Astrocyte of the cerebellum (primary cell): ENCODE measurements around the gene MROH2A.

Experiments used
- DNase-seq: peaks from one replicate; pipeline ENCODE4 v3.0.0-alpha.2; 2011; ENCODE audit warnings: low read depth
- H3K4me3 ChIP-seq: 2 replicates; pipeline ENCODE4 v1.5.1; 2011; ENCODE audit warnings: mild to moderate bottlenecking, low read depth, low read length, moderate library complexity
- CTCF ChIP-seq: IDR thresholded peaks from 2 replicates; pipeline ENCODE4 v1.5.1; 2012; ENCODE audit warnings: low read length, low read depth, moderate library complexity, mild to moderate bottlenecking; ENCODE audit errors: missing control alignments
- in situ Hi-C: cut with HindIII; loops from 2 replicates; pipeline ENCODE4 v1.10.0; 2017; ENCODE audit warnings: low sequenced_read_pairs

Gene MROH2A

GRCh38 chr2:233857511-233858141, 79.5 kb downstream of the MROH2A start:
- peak; percentile 41 for TF ChIP-seq CTCF
- no peak for DNase-seq
- H3K4me3 ChIP-seq: no peak overlapping the region
- in situ Hi-C loops: no loop called here

- in situ Hi-C loops: no loop called here
- H3K4me3 ChIP-seq: no peak overlapping the region
- no peak for DNase-seq
- no peak for TF ChIP-seq CTCF
These were observed 80.2 kb downstream of the MROH2A start for GRCh38 chr2:233858331-233858730.

GRCh38 chr2:233862261-233862768, 84.2 kb downstream of the MROH2A start:
- in situ Hi-C loops: no loop called here
- no peak for TF ChIP-seq CTCF
- DNase-seq: no peak
- no peak overlapping the region for H3K4me3 ChIP-seq

GRCh38 chr2:233865838-233866237, 87.7 kb downstream of the MROH2A start:
- no peak overlapping the region for H3K4me3 ChIP-seq
- no peak for DNase-seq
- in situ Hi-C loops: no loop called here
- TF ChIP-seq CTCF: peak; percentile 26

- TF ChIP-seq CTCF: no peak
- no peak overlapping the region for H3K4me3 ChIP-seq
- DNase-seq: no peak
- in situ Hi-C loops: no loop called here
These were observed 88.3 kb downstream of the MROH2A start for GRCh38 chr2:233866479-233866878.

- TF ChIP-seq CTCF: no peak
- in situ Hi-C loops: no loop called here
- DNase-seq: no peak
- peak within 1 kb of the TSS; percentile 53 for H3K4me3 ChIP-seq
These were observed 89.9 kb downstream of the MROH2A start, which contains the start of gene MSL3B for GRCh38 chr2:233867993-233868532. Gene MSL3B, minus strand, starts transcription at chr2:233868386.
